GM10847 (cell line): ENCODE results near the gene SVIL.

Experiments used
- POLR2A ChIP-seq: IDR thresholded peaks from 2 replicates; pipeline ENCODE4 v1.6.1; 2011; ENCODE audit not compliant: insufficient read length; ENCODE audit errors: extremely low read depth

SVIL gene

DNA sequence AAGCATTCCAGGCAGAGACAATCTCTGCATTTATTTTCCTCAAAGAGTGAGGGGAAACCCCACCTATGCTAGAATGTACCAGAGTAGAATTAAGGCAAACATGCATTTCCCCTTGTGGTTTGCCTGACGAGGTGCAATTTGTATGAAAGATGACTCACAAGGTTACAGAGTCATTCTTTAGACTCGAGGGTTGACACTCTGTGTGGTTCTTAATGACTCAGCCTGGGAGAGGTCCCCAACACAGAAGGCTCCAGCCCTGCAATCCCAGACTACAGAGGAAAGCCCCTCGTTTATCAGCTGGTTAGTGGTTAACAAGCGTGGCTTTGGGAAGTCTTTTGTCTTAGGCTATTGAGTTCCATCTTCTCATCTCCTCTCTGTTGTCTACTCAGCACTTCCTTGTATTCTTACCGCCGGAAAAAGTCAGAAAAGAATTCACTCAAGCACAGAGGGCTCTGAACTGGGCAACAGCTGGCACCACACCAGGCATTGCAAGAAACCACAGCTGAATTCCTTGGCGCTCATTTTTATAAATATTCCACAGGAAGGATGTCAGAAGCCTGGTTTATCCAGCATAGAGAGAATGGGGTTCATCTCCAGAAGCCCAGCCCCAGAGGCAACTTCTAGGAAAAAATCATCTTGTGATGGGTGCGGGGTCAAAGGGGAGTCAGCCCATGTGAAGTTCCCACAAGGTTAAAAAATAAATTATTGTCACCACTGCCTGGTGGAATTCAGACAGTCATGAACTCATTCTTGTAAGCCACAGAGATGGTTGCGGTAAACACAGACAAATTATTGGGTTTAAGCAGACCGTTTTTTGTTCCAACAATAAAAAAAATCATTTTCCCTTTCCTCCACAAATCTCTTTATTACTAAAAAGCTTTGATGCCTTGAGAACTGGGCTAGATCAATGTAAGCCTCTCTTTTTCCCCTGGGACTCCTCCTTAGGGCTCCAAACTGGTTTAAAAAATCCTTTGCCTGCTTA is 24.5 kb upstream of the SVIL start:
- no peak for TF ChIP-seq POLR2A

DNA sequence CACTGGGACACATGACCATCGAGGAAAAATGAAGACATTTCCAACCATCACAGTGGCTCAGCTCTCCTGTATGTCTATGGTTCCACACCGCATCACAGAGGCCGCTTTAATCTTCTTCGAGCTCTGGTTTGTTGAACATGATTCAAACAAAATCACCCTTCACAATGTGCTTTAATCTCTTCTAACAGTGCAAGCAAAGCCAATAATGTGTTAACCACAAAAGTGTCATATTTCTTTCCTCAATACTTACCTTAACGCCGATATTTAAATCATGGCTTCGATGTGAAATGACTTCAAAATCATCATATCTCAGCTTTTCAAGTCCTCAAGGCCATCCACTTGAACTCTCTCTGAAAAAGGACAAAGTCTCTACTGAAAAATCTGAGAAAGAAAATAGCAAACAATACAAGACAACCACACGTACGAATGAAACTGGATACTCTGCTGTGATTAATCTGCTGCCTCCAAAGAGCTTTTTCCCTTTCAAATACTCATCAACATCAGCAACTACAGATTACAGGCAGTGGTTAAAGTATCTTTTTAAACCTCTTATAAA is 23.0 kb upstream of the SVIL start:
- no peak for TF ChIP-seq POLR2A

DNA sequence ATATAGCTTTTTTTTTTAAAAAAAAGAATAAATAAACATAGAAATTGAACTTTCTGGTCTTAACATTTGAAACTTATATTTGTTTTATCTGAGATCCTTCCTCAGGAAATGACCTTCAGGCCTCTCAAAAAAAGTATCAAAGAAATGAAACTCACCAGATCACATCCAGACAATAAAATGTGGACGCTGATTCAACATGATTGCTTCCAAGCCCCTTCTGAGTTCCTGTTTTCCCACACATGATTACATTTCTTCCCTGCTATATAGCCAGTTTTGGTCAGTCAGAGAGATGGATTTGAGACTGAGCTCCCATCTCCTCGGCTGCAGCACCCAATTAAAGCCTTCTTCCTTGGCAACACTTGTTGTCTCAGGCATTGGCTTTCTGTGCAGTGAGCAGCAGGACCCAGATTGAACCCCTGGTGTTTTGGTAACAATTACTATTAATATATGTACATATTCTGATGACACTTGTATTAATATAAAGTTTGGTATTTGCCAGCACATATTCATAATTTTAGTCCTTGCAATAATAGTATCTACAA is 21.8 kb upstream of the SVIL start:
- no peak for TF ChIP-seq POLR2A

DNA sequence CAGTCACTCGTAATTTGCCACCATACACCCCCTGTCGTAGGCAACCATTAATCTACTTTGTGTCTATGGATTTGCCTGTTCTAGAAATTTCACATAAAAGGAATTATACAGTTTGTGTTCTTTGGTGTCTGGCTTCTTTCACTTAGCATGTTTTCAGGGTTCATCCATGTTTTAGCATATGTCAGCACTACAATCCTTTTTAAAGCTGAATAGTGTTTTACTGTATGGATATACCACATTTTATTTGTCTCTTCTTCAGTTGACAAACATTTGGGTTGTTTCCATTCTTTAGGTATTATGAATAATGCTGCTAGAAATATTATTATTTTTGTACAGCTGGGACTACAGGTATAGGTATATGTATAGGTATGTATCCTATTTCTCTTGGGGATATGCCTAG is 17.4 kb upstream of the SVIL start:
- TF ChIP-seq POLR2A: no peak

DNA sequence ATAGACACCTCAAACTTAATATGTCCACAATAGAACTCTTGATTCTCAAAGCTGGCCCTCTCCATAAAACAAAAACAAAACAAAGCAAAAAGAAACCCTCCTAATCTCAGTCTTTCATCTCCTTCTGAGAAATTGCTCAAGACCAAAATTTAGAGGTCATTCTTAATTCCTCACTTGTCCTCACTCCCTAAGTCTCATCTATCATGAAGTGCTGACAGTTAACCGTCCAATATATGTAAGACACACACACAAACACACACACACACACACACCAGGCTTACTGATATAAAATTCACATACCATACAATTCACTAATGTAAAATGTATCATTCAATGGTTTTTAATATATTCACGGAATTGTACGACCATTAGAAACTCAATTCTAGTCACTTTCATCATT is 17.0 kb upstream of the SVIL start:
- TF ChIP-seq POLR2A: no peak

DNA sequence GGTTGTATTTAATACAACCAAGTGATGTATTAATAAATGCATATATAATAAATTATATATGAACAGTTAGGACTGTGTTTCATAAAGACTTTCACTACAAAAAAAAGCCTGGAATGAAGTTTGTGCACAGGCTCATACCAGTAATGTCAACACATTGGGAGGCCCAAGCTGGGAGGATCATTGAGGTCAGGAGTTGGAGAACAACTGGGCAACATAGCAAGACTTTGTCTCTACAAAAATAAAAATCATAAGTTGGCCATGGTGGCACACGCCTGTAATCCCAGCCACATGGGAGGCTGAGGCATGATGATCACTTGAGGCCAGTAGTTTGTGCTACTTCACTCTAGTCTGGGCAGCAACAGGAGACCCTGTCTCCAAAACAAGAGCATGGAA is 15.8 kb upstream of the SVIL start:
- no peak for TF ChIP-seq POLR2A

DNA sequence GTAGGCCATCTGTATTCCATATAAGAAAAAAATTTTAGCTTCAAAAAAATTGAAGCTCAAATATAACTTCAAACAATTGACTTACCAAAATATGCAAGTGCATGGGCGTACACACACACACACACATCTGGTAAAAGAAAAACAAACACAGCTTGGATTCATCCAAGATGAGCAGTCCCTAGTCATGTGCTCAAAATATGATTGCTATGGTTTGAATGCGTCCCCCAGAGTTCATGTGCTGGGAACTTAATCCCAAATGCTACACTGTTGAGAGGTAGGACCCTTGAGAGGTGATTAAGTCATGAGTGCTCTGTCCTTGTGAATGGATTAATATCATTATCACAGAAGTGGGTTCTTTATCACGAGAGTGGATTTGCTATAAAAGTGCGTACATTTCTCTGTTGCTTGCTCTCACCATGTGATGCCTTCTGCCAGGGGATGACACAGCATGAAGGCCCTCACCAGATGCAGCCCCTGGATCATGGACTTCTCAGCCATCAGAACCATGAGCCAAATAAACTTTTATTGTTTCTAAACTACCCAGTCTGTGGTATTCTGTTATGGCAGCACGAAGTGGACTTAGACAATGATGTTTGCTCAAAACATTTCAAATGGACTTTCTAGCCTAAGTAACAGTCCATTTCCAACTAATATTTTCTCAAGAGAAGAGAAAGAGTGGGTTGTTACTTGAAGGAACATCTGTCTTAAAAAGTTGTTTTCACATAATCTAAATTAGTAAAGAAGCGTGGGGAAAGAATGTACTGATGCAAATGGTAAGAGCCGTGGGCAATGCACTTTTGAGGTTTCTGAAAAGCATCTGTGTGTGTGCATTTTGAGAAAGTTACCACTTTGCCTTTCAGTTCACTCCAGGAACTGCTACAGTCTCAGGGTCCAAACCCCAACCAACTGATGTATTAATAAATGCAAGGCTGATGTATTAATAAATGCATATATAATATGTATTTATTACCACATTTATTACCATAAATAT is 15.1 kb upstream of the SVIL start:
- no peak for TF ChIP-seq POLR2A

DNA sequence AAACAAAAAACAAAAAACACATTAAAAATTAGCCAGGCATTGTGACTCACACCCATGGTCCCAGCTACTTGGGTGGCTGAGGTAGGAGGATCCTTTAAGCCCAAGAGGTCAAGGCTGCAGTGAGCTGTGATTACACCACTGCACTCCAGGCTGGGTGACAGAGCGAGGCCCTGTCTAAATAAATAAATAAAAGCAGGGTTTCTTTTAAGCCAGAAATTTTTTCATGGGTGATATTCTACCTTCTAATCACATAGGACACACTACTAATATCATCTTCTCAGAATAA is 14.2 kb upstream of the SVIL start:
- TF ChIP-seq POLR2A: no peak

DNA sequence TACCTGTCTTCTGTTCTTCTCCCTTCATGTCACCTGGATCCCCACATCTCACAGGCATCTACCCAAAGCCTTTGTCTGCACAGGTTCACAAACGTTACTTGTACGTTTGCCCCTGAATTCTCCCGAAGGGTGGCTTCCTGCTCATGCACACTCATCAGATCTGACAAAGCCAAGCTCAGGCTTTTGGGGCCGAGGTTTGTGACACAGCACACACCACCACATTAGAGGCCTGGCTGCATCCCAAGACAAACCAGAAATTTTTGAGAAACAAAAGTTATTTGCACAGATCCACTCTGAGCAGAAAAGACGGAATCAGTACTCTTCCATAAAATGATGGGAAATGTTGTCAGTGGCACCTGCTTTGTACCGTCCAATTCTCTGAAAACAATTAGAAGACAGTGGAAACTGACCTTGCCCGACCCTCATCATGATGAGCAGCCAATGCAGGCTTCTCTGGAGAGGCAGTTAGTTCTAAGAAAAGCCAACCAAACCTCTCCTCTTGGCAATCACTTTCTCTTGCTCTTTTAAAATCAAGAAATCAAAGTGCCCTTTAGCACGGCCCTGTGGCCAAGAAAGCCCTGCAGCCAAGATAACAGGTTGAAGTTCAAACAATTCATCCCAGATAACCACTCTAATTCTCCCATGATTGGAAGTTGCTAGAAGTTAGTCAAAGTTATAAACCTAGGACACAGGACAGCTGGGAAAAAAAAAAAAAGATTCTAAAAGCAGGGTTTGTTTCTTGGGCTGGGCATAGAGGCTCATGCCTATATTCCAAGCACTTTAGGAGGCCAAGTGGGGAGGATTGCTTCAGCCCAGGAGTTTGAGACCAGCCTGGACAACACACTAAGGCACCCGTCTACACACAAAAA is 13.6 kb upstream of the SVIL start:
- TF ChIP-seq POLR2A: no peak

DNA sequence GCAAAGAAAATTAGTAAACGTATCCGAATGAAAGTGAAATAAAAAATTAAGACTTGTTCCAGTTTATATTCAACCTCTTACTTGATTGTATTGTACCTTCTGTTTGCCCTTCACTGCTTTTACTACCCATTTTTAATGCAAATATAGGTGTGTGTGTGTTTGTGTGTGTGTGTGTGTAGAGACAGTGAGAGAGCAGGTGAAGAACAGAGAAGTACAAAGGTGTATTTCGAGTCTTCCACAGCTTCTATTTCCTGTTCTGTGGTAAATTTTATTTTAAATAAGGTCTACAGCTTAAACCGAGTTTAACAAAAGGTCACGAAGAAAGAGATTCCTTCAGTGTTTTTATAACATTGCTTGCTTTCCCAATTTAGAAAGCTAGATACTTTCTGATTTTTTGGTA is 12.7 kb upstream of the SVIL start:
- no peak for TF ChIP-seq POLR2A

DNA sequence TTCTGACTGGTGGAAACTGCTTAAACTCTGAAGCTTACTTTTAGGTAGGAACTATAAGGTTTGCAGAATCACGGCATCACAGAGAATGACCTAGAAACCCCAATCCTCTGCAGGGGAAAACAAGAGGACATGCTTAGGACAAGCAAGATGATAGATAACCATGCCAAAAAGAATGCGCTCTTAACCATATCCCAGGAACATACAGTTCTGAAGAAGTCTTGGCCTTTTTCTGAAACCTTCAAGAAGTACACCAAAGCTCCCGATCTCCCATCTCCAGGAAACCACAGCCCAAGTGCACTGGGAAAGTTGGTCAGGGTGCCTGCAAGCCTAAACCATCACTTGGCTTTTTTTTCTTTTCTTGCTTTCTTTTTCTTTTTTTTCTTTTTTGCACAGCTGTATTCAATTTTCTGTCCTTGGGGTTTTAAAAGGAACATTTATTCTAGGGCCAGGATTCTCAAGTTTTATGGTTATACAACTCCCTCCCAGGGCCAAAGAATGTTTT is 12.2 kb upstream of the SVIL start:
- no peak for TF ChIP-seq POLR2A

DNA sequence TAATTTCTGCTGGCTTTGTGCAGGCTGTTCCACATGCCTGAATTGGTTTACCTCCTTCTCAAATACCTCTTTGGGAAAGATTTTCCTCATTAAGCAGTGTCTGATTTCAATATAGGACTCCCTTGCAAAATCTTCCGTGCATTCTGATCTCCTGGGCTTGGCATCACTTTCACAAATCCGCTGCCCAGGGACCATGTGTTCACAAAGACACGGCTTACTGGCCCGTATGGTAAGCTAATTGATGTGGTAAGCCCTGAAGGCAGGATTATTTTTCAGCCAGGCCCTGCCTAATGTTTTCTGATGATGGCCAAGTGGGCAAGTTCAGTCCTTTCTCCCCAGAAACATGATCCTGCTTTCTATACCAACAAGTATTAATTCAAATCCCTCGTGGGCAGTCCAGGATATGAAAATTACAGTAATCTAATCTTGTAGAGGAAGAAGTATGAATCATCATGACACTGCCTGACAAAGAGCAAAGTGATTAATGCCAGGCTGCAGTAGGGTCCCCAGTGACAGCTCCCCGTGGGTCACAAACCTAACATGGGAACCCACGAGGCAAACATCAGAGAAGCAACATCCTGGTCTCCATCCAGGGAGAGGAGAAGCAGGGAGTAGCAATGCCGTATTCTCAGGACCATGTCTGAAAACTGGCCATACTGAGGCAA is 11.6 kb upstream of the SVIL start:
- TF ChIP-seq POLR2A: no peak

DNA sequence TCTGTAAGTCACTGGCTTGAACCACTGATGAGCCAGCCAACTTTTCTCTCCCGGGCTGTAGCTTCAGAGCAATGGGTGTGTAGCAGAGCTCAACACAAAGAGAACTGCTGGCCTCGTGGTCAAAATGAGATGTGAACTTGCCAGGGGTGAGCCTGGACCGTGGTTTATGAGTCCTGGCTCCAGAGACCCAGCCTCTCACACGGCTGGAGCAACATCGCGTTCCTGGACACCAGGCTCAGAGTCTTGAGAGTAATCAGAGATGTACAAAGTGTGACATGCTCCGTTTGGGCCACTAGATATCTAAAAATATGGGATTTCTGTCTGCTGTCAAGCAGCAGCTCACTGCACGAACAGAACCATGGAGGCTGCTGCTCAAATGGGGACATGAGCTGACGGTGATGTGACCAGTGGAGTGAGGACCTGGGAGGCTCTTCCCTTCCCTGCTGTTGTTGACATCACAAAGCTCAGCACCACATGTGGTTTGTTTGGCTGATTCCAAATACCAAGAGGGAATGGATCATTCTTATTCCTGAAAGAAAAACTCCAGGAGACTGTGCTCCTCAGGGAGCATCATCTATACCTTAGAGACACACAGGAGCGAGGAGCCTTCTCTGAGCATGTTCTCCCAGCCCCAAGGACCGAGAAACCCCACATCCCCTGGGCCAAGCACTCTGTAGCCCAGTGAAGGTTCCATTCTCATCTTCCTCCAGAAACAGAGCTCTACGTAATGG is 9.2 kb upstream of the SVIL start:
- TF ChIP-seq POLR2A: no peak
